WI38 (cell line): ENCODE data around the gene LRRC61.
A peak's percentile ranks its signal among the peaks of the same experiment; 100 is the strongest.

Experiments used
- H3K4me3 ChIP-seq: 2 replicates; pipeline ENCODE4 v1.5.1; 2011; ENCODE audit warnings: low read depth, mild to moderate bottlenecking, control low read depth, low read length
- TF ChIP-seq, protein P1 (sequence below): IDR thresholded peaks from 2 replicates; pipeline ENCODE4 v1.5.1; 2012; ENCODE audit warnings: low read depth, mild to moderate bottlenecking, control low read depth, low read length

The LRRC61 gene

GRCh38 chr7:150379441-150380379 is 56.6 kb downstream of the LRRC61 start:
- TF ChIP-seq, protein P1, sequence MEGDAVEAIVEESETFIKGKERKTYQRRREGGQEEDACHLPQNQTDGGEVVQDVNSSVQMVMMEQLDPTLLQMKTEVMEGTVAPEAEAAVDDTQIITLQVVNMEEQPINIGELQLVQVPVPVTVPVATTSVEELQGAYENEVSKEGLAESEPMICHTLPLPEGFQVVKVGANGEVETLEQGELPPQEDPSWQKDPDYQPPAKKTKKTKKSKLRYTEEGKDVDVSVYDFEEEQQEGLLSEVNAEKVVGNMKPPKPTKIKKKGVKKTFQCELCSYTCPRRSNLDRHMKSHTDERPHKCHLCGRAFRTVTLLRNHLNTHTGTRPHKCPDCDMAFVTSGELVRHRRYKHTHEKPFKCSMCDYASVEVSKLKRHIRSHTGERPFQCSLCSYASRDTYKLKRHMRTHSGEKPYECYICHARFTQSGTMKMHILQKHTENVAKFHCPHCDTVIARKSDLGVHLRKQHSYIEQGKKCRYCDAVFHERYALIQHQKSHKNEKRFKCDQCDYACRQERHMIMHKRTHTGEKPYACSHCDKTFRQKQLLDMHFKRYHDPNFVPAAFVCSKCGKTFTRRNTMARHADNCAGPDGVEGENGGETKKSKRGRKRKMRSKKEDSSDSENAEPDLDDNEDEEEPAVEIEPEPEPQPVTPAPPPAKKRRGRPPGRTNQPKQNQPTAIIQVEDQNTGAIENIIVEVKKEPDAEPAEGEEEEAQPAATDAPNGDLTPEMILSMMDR: no peak

DNA sequence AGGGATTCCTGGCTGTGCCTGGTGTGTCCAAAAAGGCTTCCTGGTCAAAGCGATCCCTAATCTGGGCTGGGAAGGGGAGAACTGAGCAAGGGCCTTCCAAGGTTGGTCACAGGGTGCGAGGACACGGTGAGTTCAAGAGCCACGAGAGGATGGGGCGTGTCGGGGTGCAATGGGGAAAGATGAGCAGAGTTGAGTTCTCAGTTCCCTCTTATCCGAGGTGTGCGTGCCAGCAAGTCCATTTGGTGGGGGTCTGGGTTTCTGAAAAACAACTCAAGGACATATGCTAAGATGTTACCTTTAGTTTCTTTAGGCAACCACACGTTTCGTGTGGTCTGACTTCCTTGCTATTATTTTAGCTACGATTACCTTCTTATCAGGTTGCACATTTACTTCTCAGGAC is 57.3 kb downstream of the LRRC61 start:
- peak overlapping the region; percentile 86 for H3K4me3 ChIP-seq

More at GRCh38 chr7:150379441-150380379, 56.6 kb downstream of the LRRC61 start:
- H3K4me3 ChIP-seq: peak overlapping the region; percentile 86

GRCh38 chr7:150381096-150381495 is 57.9 kb downstream of the LRRC61 start:
- TF ChIP-seq, protein P1: no peak
- no peak overlapping the region for H3K4me3 ChIP-seq

More for the DNA sequence above, 57.3 kb downstream of the LRRC61 start:
- TF ChIP-seq, protein P1: no peak

DNA sequence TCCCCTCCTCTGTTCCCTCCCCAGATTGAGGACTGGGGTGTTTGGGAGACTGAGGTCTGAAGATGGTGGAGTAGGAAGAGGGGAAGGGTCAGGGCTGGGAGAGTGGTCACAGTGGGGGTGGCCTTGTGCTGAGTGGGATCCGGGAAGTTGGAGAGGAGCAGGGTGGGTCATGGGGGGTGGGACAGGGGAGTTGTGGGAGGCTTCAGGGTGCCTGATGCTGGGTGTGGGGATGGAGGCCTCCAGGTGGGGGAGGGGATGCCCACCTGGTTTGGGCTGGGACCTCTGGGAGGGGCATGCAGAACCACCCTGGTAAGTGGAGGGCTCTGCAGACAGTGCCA is 58.6 kb downstream of the LRRC61 start:
- TF ChIP-seq, protein P1: no peak
- no peak overlapping the region for H3K4me3 ChIP-seq

GRCh38 chr7:150382123-150382843 is 59.1 kb downstream of the LRRC61 start:
- TF ChIP-seq, protein P1: no peak
- H3K4me3 ChIP-seq: no peak overlapping the region

DNA sequence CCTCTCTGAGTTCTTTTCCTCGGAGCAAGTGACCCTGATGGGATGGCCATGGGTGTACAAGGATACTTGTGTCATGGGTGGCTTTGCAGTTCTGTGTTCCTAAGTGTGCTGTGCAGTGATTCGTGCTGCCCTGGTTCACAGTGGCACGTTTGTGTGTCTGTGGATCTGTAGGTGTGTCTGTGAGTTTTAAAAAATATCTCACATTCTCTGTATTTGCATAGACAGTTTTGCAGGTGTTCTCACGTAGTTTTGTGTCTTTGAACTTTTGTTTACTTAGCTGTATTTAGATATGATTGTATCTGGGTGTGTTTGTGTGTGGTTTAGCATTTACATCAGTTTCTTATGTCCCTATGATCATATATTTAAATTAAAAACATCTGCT is 59.7 kb downstream of the LRRC61 start:
- TF ChIP-seq, protein P1: no peak
- H3K4me3 ChIP-seq: no peak overlapping the region
